ENCODE data around the gene MGST3.

DNA sequence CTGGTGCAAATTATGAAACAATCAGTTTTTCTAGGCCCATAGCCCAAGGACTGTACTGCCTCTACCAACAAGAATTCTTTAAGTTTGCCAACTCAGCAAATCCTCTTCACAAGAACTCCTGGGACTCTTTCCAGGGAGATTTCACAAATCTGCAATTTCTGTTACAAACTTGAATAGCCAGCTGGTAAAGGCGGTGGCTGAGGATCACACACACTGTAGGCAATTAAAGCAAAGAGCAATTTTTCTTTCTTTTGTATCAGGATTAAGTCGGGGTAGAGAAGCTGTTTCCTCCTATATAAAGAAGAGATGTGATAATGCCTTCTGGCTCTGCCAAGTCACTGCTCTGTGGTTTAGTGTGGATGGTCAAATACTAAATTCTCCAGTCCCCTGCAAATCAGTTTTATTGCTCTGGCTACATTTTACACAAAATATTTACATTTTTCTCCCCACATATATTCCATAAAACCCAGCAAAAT, 65.6 kb downstream of the MGST3 start:
- TF ChIP-seq, protein P1, sequence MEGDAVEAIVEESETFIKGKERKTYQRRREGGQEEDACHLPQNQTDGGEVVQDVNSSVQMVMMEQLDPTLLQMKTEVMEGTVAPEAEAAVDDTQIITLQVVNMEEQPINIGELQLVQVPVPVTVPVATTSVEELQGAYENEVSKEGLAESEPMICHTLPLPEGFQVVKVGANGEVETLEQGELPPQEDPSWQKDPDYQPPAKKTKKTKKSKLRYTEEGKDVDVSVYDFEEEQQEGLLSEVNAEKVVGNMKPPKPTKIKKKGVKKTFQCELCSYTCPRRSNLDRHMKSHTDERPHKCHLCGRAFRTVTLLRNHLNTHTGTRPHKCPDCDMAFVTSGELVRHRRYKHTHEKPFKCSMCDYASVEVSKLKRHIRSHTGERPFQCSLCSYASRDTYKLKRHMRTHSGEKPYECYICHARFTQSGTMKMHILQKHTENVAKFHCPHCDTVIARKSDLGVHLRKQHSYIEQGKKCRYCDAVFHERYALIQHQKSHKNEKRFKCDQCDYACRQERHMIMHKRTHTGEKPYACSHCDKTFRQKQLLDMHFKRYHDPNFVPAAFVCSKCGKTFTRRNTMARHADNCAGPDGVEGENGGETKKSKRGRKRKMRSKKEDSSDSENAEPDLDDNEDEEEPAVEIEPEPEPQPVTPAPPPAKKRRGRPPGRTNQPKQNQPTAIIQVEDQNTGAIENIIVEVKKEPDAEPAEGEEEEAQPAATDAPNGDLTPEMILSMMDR (IDR thresholded peaks at IDR 0.05): no peak
- TF ChIP-seq EZH2 (IDR thresholded peaks at IDR 0.05; ENCODE audit: borderline replicate concordance, insufficient read depth, low read depth, low read length, poor library complexity, severe bottlenecking): no peak

Data from B cell (primary cell).